ENCODE results near the gene KIF26B.

Gene KIF26B

DNA sequence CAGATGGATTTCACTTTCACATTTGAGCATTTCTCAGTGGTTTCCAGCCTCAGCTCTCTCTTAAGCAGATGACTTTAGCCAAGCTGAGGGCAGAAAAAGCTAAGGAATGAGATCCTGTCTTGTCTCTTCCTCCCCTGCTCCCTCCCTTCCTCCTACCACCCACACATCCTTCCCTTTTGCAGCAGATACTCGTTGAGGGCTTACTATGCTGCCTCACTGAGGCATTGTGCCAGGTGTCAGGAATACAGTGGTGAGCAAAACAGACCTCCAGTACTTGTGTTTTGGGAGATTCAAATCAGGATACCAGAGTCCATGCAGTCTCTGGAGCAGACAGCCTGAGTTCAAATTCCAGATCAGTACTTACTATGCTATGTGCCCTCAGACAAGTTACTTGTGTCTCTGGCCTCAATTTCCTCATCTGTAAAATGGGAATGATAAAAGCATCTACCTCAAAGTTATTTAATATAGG is 43.2 kb downstream of the KIF26B start:
- Mint-ChIP-seq H3K27me3 (peaks cover 19 to 22% of the 10 kb centered on the region in 2 donors), H3K36me3 (no peaks in the 10 kb centered on the region), H3K27ac (no peak overlapping the region), H3K9me3 (no peaks in the 10 kb centered on the region), H3K4me3 (no peak overlapping the region), H3K4me1 (peaks cover 0 to 4% of the 10 kb centered on the region in 2 donors)
- DNase-seq (no peak), ATAC-seq (replicated peaks) (no peak)

DNA sequence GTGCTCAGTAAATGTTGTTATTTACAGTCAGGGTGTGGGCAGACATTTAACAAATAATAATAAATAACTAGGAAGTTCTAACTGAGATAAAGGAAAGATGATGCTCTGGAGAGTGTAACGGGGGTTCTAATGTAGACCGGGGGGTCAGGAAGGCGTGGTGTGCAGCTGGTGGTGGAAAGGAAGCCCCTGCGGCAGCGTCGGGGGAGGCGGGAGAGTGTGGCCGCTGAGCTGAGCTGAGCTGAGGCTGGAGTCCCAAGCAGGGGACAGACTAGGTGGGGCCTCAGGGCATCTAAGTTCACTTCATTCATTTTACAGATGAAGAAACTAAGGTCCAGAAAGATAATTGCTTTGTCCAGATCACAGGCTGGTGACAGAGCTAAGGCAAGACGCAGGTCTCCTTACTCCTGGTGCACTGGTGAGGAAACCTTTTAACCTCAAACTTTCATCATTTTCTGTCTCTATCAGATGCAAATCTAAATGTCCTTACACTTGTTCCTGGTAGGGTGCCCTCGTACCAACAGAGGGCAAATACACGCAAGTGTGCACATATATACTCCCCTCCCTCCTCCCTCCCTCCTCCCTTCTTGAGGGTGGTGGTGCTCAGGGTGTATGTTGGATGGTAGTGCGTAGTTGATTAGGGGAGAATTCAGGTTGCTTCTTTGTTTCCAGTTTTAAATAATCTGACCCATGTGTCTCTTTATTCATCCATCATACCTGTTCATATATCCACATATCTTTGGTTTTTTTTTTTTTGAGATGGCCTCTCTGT is 44.1 kb downstream of the KIF26B start:
- Mint-ChIP-seq H3K36me3 (no peaks in the 10 kb centered on the region), H3K27me3 (peaks cover 19 to 22% of the 10 kb centered on the region in 2 donors), H3K9me3 (no peaks in the 10 kb centered on the region), H3K27ac (no peak overlapping the region), H3K4me1 (peaks cover 0 to 4% of the 10 kb centered on the region in 2 donors), H3K4me3 (no peak overlapping the region)
- DNase-seq (no peak), ATAC-seq (replicated peaks) (no peak)

- Mint-ChIP-seq H3K27ac (no peak overlapping the region), H3K36me3 (no peaks in the 10 kb centered on the region), H3K4me1 (peaks cover 0 to 4% of the 10 kb centered on the region in 2 donors), H3K9me3 (no peaks in the 10 kb centered on the region), H3K27me3 (peaks cover 19 to 22% of the 10 kb centered on the region in 2 donors), H3K4me3 (no peak overlapping the region)
- ATAC-seq (replicated peaks) (no peak), DNase-seq (no peak)
Measured at GRCh38 chr1:245200146-245200545, 45.4 kb downstream of the KIF26B start.

DNA sequence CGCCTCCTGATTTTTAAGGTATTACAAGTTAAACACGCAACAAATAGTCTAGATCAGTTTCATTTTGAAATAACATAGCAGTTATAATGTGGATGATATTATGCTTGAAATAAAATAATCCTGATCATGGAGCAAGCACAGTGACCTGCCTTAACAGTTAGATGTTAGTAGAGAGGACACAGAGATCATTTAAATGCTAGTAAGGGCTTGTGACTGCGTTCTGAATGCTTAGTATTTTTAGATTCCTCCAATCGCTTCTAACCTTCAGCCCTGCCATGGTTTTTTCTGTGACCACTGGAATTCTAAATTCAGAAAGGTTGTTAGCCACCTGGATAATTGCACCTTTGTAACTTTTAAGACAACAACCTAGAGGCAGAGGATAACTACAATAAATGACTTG is 46.4 kb downstream of the KIF26B start:
- Mint-ChIP-seq H3K4me1 (peaks cover 0 to 4% of the 10 kb centered on the region in 2 donors), H3K9me3 (peaks cover 0 to 2% of the 10 kb centered on the region in 2 donors), H3K27me3 (peaks cover 19 to 22% of the 10 kb centered on the region in 2 donors), H3K36me3 (no peaks in the 10 kb centered on the region), H3K4me3 (no peak overlapping the region), H3K27ac (no peak overlapping the region)
- DNase-seq (no peak), ATAC-seq (replicated peaks) (no peak)

GRCh38 chr1:245201827-245202226 is 47.0 kb downstream of the KIF26B start:
- H3K27me3 Mint-ChIP-seq: peaks cover 19 to 22% of the 10 kb centered on the region in 2 donors
- H3K27ac Mint-ChIP-seq: no peak overlapping the region
- H3K36me3 Mint-ChIP-seq: peaks cover 1 to 2% of the 10 kb centered on the region in 2 donors
- ATAC-seq (replicated peaks) (no peak), DNase-seq (no peak)
- peaks cover 0 to 4% of the 10 kb centered on the region in 2 donors for H3K4me1 Mint-ChIP-seq
- no peak overlapping the region for H3K4me3 Mint-ChIP-seq
- H3K9me3 Mint-ChIP-seq: peaks cover 2 to 7% of the 10 kb centered on the region in 2 donors

DNA sequence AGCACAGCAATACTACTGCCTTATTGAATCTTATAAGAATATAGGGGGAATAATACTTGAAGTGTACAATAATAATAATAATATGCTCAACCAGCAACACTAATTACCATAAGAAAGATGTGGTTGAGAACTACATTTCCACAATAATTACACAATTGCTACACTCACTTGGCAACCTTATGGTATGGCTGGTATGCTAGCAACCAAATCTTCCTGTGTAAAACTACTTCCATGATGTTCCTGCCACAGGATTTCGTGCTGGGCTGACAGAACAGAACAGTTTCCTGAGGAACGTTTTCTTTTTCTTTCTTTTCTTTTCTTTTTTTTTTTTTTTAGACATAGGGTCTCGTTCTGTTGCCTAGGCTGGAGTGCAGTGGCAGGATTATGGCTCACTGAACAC is 50.6 kb downstream of the KIF26B start:
- DNase-seq: no peak
- Mint-ChIP-seq H3K36me3 (peaks cover 2 to 6% of the 10 kb centered on the region in 2 donors), H3K9me3 (peaks cover 9 to 15% of the 10 kb centered on the region in 2 donors), H3K27me3 (no peaks in the 10 kb centered on the region), H3K27ac (no peak overlapping the region), H3K4me3 (no peak overlapping the region), H3K4me1 (no peaks in the 10 kb centered on the region)
- no peak for ATAC-seq (replicated peaks)

GRCh38 chr1:245205864-245206263 is 51.1 kb downstream of the KIF26B start:
- H3K4me3 Mint-ChIP-seq: no peak overlapping the region
- peaks cover 2 to 6% of the 10 kb centered on the region in 2 donors for H3K36me3 Mint-ChIP-seq

DNA sequence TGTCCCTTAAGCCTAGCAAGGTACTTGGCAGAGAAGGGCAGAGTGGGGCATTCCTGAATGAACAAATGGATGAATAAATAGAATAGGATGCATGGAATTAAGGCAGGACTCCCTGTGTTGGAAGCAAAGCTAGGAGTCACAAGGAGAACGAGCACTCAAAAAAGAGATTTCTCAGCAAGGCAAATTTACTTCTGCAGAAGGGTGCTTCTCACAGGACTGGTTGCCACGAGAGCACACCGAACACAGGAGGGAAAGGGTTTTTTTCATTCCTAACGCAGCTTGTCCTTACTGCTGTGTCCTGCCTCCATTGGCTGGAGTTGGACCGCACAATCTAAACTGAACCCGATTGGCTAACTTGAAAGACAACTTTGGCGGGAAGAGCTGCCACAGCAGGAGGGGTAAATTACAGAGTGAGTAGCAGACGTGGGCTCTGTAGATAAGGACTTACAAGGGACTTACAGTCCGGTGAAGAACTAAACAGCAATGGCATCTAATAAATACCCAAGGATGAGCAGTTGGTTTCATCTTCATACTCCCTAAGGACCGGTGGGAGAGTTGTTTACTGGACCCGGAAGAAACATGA is 52.4 kb downstream of the KIF26B start:
- Mint-ChIP-seq H3K36me3 (peaks cover 2 to 6% of the 10 kb centered on the region in 2 donors), H3K9me3 (peaks cover 9 to 15% of the 10 kb centered on the region in 2 donors), H3K4me3 (no peak overlapping the region), H3K27me3 (no peaks in the 10 kb centered on the region), H3K27ac (no peak overlapping the region), H3K4me1 (no peaks in the 10 kb centered on the region)
- ATAC-seq (replicated peaks) (no peak), DNase-seq (no peak)

More at GRCh38 chr1:245205864-245206263, 51.1 kb downstream of the KIF26B start:
- Mint-ChIP-seq H3K4me1 (no peaks in the 10 kb centered on the region), H3K9me3 (peaks cover 9 to 15% of the 10 kb centered on the region in 2 donors), H3K27me3 (no peaks in the 10 kb centered on the region), H3K27ac (no peak overlapping the region)
- ATAC-seq (replicated peaks): no peak
- DNase-seq: no peak

DNA sequence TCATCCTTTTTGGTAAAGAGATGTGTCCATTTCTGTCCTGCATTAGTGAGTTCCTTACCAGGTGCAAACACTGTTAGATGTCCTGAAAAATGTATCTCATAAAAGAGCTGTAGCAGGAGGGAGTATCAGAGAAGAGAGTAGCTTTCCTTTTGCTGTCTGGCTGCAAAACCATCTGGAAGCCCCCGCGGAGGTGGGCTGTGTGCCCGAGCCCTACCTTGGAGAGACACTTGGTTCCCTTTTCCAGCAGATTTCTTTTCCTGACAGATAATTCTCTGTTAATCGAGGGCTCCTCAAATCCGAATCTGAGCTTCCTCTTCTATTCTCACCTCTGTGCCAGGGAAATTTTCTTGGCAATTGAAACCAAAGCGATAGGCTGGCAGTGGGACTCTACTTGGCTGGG is 53.0 kb downstream of the KIF26B start:
- H3K36me3 Mint-ChIP-seq: peaks cover 2 to 6% of the 10 kb centered on the region in 2 donors
- no peak overlapping the region for H3K27ac Mint-ChIP-seq
- DNase-seq (no peak), ATAC-seq (replicated peaks) (no peak)
- H3K27me3 Mint-ChIP-seq: no peaks in the 10 kb centered on the region
- no peaks in the 10 kb centered on the region for H3K4me1 Mint-ChIP-seq
- H3K4me3 Mint-ChIP-seq: no peak overlapping the region
- peaks cover 9 to 15% of the 10 kb centered on the region in 2 donors for H3K9me3 Mint-ChIP-seq

DNA sequence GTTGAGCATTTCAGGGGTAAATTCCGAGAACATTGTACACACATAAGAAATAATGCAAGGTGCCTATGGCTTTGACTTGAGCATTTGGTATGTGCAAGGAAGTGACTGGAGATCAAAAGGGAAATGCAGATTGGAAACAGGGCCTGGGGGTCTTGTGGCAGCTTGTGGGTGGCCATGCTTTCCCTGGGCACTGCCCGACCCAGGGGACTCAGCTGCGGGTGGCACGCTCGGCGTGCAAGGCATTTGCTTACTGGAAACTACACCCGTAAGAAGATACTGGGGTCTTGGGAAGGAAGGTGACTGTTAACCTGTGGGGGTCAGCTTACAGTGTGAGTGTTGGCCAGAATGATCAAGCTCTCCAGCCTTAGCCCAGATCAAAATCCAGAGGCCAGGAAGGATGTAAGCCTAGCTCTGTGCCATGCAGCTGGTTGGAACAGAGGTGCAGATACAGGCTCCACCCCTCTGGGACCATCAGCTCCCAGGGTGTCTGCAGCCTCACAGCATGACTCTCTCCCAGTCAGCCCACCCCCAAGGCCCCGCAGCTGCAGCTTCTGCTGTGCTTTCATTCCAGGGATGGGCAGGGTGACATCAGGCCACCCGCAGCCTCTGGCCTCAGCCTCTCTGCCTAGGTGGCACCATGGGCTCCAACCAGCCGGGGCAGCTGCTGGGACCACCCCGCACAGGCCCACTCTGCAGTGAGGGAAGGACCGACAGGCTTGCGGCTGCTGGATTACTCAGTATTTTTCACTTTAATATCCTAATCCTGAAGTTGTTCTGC is 55.1 kb downstream of the KIF26B start:
- DNase-seq (no peak), ATAC-seq (replicated peaks) (no peak)
- Mint-ChIP-seq H3K27ac (no peak overlapping the region), H3K36me3 (peaks cover 2 to 6% of the 10 kb centered on the region in 2 donors), H3K4me3 (no peak overlapping the region), H3K9me3 (peaks cover 9 to 16% of the 10 kb centered on the region in 2 donors), H3K4me1 (no peaks in the 10 kb centered on the region), H3K27me3 (no peaks in the 10 kb centered on the region)

DNA sequence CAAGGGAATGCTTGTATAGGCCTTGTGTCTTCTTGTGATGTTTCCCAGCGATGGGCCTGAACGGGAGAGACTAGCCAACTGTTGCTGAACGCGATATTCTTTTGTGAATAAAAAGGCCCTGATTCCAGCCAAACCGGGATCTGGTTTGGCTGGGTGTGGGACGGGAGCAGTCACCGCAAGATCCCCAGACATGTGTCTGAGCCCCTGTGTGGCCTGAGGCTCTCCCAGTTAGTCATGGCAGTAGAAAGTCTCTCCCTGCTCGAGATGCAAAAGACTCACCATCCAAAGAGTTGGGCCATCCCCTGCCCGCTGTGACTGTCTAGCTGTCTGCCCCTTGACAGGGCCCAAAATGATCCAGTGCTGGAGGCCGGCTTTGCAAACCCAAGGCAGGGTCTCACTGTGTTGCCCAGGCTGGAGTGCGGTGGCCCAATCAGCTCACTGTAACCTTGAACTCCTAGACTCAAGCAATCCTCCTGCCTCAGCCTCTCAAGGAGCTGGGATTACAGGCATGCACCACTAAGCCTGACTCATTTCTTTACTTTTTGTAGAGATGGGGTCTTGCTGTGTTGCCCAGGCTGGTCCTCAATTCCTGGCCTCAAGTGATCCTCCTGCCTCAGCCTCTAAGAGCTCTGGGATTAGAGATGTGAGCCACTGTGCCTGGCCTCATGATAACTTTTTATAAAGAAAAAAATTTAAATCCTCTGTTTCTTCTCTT is 56.4 kb downstream of the KIF26B start:
- Mint-ChIP-seq H3K27me3 (no peaks in the 10 kb centered on the region), H3K4me3 (no peak overlapping the region), H3K4me1 (no peaks in the 10 kb centered on the region), H3K27ac (no peak overlapping the region), H3K9me3 (peaks cover 9 to 14% of the 10 kb centered on the region in 2 donors), H3K36me3 (peaks cover 2 to 6% of the 10 kb centered on the region in 2 donors)
- DNase-seq (no peak), ATAC-seq (replicated peaks) (no peak)

DNA sequence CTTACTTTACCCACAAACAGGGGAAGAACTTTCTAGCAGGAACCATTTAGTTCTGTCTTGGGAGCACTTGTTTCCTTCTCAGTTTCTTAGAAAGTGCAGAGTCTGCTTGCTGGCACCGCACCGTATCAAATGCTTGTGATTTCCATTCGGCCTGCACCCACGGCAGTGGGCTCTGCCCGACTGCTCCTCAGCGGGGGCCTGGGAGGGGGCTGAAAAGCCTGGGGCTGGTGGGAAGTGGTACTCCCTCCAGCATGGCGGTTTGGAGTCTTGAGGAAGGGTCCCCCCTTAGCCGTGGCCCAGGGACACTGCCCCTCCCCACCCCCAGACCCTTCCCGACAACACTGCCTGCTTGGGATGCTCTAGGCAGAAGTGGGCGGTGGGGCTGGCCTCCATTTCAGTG is 57.0 kb downstream of the KIF26B start:
- Mint-ChIP-seq H3K4me1 (no peaks in the 10 kb centered on the region), H3K4me3 (no peak overlapping the region), H3K27me3 (no peaks in the 10 kb centered on the region), H3K27ac (no peak overlapping the region), H3K36me3 (peaks cover 2 to 5% of the 10 kb centered on the region in 2 donors), H3K9me3 (peaks cover 8 to 10% of the 10 kb centered on the region in 2 donors)
- DNase-seq (no peak), ATAC-seq (replicated peaks) (no peak)

- no peaks in the 10 kb centered on the region for H3K27me3 Mint-ChIP-seq
- no peaks in the 10 kb centered on the region for H3K4me1 Mint-ChIP-seq
Measured at GRCh38 chr1:245212221-245212710, 57.5 kb downstream of the KIF26B start.

More at GRCh38 chr1:245212221-245212710, 57.5 kb downstream of the KIF26B start:
- Mint-ChIP-seq H3K36me3 (no peaks in the 10 kb centered on the region), H3K27ac (no peak overlapping the region), H3K4me3 (no peak overlapping the region), H3K9me3 (peaks cover 3 to 5% of the 10 kb centered on the region in 2 donors)
- no peak for DNase-seq
- ATAC-seq (replicated peaks): no peak

Data from stimulated activated naive B cell treated with anti-CD40 and anti-IgM and Interleukin-4, amounts not matched to agents 10 μg/mL and 1 μg/mL and 100 μg/mL, for 72 hours (primary cell).